HG02571 (cell line): ENCODE data around the gene SDK2.

Source experiments
- ATAC-seq: cut with Tn5 transposase; IDR thresholded peaks from one replicate; pipeline ENCODE4 v1.9.1; 2021; ENCODE audit warnings: mild to moderate bottlenecking, moderate library complexity; ENCODE audit not compliant: unreplicated experiment

The SDK2 gene

DNA sequence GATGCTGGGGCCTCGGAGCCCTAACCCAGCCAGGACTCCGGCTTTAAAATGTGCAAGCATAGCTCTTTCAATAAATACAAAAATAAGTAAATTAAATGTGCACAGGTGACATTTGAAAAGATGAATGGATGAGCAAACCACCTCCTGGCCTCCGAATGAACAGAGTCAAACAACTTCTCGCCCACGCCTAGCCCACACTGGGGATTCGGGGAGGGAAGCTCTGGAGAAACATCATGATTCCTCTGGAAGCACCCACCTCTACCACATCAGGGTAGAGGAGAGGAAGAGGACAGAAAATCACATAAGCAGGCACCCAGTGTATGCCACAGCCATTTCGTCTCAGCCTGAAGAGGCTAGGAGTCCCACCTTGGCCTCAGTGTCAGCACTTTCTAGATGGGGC, 105.8 kb downstream of the SDK2 start:
- no peak for ATAC-seq

- no peak for ATAC-seq
These were observed 107.3 kb downstream of the SDK2 start for GRCh38 chr17:73536700-73537605.

GRCh38 chr17:73535746-73536145, 108.5 kb downstream of the SDK2 start:
- ATAC-seq = no peak

- ATAC-seq = no peak
These were observed 109.9 kb downstream of the SDK2 start for GRCh38 chr17:73534209-73534909.

DNA sequence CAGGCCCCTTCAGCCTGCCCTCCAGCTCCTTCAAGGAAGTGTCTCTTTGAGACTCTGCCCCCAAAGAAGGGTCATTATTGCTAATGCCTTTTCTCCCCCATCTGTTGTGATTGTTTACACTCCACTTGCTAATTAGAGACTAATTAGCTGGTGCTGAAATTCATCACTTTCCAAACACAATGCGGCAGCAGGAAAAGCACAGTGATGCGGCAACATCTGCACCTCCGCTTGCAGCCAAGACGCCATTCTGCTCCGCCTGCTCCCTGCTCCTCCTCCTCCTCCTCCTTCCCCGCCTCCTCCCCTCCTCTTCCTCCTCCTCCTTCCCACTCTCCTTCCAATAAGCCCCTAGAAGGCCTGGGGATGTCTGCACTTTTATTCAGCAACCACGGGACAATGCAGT, 110.5 kb downstream of the SDK2 start:
- ATAC-seq = no peak

DNA sequence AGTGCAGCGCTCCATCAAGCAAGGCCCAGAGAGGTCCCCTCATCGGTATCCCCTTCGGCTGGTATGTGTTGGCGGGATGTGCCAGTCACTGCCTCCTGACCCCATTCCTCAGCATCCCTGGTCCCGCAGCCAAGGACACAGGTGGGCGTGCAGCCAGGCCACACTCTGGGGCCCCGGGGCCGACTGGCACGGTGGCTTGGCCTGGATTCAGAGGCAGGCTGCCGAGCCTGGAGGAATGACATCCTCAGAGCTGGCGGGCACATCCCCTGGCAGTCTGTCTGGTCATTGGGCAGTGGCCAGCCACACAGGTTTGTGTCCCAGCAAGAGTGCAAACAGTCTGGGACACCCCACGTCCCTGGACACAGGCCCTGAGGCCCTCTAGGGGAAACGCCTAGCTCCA, 111.1 kb downstream of the SDK2 start:
- no peak for ATAC-seq

DNA sequence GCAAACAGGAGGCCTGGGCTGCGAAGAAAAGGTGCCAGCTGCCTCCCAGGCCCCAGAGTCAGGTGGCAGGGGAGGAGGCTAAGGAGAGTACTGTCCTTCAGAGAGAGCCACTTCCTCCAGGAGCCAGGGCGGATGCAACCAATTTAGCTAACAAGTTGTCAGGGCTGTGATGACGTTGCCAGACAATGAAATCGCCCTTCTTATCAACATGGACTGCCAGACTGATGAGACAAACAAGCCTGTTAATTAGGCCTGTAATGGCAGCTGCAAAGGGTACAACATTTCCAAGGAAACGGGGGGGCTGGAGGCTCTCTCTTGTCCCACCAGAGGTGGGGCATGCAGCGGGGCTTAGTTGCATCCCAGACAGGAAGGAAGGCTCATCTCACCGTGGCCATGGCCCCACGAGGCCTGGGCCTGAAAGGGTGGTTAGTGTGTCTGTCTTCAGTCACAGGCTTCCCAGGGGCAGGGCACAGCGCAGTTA, 111.8 kb downstream of the SDK2 start:
- no peak for ATAC-seq

DNA sequence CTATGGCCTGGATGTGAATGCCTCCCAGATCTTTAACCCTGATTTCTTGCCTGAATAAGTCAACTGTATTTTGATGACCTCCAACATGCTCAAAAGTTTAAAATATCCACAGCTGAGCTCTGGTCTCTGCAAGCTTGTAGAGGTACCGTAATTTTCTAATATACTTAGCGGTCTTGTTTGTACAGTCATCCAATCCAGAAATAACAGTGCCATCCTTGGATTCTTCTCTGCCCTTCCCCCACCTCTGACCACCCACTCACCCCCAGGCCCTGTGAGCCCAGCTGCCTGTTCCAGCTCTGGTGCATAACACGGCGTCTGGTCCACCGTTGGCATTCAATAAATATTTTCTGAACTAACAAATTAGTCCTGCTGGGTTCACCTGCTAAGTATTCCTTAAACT, 113.1 kb downstream of the SDK2 start:
- no peak for ATAC-seq

DNA sequence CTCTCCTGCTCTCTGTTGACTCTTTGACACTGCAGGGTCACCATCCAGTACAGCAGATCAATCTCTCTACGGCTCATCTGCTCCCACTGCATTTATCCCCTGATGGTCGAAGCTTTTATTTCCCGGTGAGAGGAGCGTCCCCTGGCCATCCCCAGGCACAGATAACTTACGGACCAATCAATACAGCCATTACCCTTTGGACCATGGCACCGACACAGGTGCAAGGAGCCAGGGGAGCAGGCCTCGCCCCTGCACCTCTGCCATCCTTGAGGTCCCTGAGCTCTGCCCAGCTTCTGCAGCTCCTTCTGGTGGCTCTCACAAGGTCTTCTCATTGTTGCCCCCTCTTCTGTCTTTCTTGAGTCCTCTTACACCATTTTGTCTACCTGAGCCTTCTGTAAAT, 115.6 kb downstream of the SDK2 start:
- no peak for ATAC-seq

GRCh38 chr17:73526952-73527351, 117.3 kb downstream of the SDK2 start:
- no peak for ATAC-seq

DNA sequence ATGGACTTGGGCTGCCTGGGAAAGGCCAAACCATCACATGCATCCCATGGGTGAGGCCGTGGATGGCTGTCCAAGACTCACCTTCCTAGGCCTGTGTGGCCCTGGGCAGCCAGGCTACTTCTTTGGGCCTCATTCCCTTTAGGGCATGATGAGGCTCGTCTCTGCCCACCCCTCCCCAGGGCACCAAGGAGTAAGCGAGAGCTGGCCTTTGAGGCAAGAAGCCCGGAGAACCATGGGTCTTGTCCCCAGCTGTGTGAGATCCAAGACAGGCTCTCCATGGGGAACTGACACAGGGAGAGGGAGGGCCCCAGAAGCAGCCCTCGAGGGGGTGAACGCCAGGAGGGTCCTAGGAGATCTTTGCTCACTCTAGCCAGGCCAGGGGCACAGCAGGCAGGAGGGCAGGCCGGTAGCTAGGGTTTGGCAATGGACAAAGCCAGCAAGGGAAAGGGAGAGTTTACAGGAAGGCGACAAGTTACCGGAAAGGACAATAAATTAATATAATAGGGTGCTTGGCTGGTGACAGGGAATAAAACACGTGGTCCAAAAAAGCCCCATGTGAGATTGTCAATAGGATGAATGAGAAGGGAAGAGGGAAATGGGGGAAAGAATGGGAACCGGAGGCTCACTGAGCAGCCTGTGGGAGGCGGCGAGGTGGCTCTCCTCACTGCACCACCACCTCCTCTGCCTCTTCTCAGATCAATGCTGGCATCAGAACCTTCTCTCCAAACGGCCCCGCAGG, 119.1 kb downstream of the SDK2 start:
- no peak for ATAC-seq

- ATAC-seq = no peak
These were observed 121.5 kb downstream of the SDK2 start for GRCh38 chr17:73522696-73523095.

DNA sequence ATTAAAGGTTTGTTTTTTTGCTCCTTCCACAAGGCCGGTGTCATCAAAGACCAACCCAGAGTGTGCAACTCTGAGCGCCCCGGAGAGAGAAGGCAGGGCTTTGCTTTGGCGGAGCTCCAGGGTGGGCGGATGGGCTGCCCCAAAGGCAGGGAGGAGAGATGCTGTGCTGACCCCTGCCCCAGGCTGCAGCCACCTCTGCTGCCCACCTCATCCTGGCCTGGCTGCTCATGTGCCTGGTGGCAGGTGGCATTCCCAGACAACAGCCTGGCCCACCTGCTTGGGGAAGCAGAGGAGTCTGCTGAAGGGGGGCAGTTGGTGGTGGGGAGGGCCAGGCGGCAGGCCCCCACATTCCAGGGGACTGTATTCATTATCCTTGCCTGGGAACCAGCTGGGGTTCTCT, 122.1 kb downstream of the SDK2 start:
- ATAC-seq = no peak

GRCh38 chr17:73521376-73521775, 122.9 kb downstream of the SDK2 start:
- no peak for ATAC-seq

DNA sequence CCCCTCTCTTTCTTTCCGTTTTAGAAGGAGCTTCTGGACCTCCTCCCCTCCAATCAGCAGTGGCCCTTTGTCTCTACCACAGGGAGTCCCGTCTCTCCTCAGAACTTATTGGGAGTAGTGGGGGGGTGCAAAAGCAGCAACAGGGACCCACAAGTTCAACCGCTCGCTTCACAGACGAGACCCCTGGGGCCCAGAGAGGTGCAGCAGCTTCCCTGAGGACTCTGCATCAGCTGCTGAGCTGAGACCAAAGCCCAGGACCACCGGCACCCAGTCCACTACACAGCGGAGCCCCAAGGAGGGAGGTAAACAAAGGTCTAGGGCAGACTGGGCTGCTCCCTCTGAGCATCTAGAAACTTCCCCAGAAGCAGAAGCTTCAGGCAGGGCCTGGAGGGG, 123.9 kb downstream of the SDK2 start:
- ATAC-seq = no peak

DNA sequence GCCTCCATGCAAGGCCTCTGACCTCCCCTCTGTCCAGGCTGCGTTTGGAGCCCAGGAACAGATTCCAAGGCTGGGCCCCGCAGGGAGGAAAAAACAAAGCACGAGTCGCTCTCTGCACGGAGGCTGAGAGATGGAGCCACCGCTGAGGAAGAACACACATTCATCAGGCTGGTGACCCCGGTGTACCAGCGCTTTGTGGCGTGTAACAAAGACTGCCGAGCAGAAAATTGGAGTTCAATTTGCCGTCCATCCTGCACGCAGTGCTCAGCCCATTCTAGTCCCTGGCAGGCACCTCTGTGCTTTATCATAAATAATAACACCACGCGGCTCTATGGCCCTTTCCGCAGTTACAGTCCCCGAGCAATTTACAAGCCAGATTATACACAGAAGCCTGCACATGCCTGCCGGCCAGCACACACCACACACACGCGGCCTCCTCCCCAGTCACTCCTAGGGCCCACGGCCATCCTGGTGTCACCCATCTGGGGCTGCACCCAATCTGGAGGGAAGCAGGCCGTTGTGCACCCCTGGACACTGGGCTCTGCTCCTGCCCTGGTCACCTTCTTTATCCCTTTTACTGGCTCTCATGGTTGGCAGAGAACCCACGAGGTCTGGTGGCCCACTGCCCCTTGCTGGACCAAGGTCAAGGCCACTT, 124.4 kb downstream of the SDK2 start:
- ATAC-seq = no peak

GRCh38 chr17:73519011-73519410, 125.2 kb downstream of the SDK2 start:
- ATAC-seq = no peak

DNA sequence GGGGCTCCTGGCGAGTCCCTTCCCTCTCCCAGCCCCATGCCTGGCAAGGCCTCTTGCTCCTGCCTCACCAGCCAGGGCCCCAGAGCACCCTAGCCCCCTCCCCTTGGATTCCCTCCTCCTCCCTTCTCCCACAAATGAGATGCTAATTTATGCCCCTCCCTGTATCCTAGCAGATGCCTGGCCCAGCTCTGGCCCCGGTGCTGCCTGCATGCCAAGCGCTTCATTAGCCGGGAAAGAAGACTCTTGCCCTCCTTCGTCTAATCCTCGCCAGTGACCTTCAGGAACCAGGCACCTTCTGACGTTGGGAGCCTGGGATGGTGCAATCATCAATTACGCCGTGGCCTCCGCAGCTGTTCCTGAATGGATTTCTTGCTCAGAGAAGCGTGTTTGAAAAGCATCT, 127.8 kb downstream of the SDK2 start:
- no peak for ATAC-seq

DNA sequence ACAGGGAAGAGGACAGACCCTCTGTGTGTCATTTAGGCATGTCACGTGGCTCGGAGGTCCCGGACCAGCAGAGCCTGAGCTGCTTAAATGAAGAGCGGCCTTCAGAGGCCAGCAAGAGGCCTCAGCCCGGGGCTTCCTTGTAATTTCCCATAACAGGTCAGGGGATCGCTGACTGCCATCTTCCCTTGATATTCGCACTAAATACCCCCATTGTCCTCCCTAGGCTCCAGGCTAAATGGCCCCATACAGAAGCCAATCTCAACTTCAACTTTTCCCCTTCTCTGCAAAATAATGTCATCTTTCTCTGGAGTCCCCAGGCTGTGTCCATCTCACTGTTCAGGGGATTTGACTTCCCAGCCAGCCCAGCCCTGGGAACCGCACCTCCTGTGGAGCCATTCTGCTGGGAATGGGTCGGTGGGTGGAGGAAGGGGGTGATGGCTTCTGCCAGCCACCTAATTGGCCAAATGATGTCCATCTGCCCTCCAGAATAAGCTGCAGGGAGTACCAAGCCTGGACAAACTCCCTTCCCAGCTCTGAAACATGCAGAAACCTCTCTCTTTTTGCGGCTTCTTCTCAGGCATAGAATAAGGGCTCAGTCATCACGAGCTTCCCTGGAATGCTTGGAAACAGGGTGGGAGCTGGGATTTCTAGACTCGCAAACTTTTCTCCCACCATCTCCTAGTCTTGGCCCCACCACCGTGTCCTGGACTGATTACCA, 129.9 kb downstream of the SDK2 start:
- no peak for ATAC-seq

GRCh38 chr17:73513426-73513825, 130.8 kb downstream of the SDK2 start:
- no peak for ATAC-seq
